K562 (cell line): ENCODE data around the gene RAVER2. TPM values are rescaled to one million over a fixed set of nuclear protein-coding genes. Genes with fewer than 3 reads are reported as not detected.

Experiments used
- ATAC-seq: fragments of 200-7000 bp; cut with Tn5 transposase; 3 replicates; pipeline ENCODE4 v1.9.1; 2020; ENCODE audit warnings: moderate library complexity
- BruUV-seq: library from RNA; stranded (reverse); fragments of 400-500 nt; replicated peaks from 2 replicates; lab custom pipeline; 2021; lab: Mats Ljungman, UMichigan
- CTCF ChIA-PET: fragments of 300-600 bp; formaldehyde crosslinking; extraction: SDS; loops from one replicate; lab custom pipeline; 2021; ENCODE audit warnings: low intra/inter-chr PET ratio; lab: Yijun Ruan, JAX
- POLR2A ChIA-PET: fragments of 300-600, 350-650 bp; sonication (Branson Sonifier 250); formaldehyde crosslinking; extraction: SDS; loops from one replicate; lab custom pipeline; 2021; ENCODE audit warnings: antibody characterized with exemption, inconsistent platforms; lab: Yijun Ruan, JAX
- DNase-seq, 4 experiments: peaks; one replicate each; pipeline versions ENCODE4 v3.0.0 to v3.0.0-alpha.2; 2011 to 2018; ENCODE audit warnings: low spot score in 3 of 4, mixed read lengths in 3 of 4; ENCODE audit errors: extremely low read depth in 1 of 4
- FAIRE-seq: peaks from 2 replicates; lab custom pipeline; 2011; peaks lifted over from hg19 to GRCh38; lab: Jason Lieb, UNC
- H2AFZ ChIP-seq: 2 replicates; pipeline ENCODE4 v1.6.0; 2011; ENCODE audit warnings: low read depth, low read length, control low read depth, inconsistent platforms
- H3K27ac ChIP-seq: fragments of 200-600 bp; 3 replicates; pipeline ENCODE4 v1.8.0; 2011; ENCODE audit warnings: low read depth, mild to moderate bottlenecking, control low read depth, inconsistent platforms, low read length, moderate library complexity, mixed read lengths; ENCODE audit errors: extremely low read depth
- H3K27me3 ChIP-seq, 2 experiments: fragments of 300-600 bp in 1 of 2; 2 replicates in 1 of 2; 3 replicates in 1 of 2; pipeline versions ENCODE4 v1.6.0 to v1.8.0; 2011; ENCODE audit warnings: inconsistent platforms in 2 of 2, low read length in 2 of 2, mild to moderate bottlenecking in 1 of 2, mixed read lengths in 1 of 2, moderate library complexity in 1 of 2; ENCODE audit not compliant: control insufficient read depth in 2 of 2, insufficient read depth in 2 of 2
- H3K36me3 ChIP-seq: fragments of 300-600 bp; 3 replicates; pipeline ENCODE4 v1.8.0; 2011; ENCODE audit warnings: mild to moderate bottlenecking, low read length, inconsistent platforms; ENCODE audit not compliant: control insufficient read depth, insufficient read depth
- H3K4me1 ChIP-seq, 2 experiments: fragments of 200-600 bp in 1 of 2; replicated peaks in 1 of 2; 2 replicates in 1 of 2; 3 replicates in 1 of 2; pipeline versions ENCODE4 v1.5.1 to v1.8.0; 2011; ENCODE audit warnings: inconsistent platforms in 2 of 2, low read length in 2 of 2, mild to moderate bottlenecking in 1 of 2, mixed read lengths in 1 of 2, moderate library complexity in 1 of 2; ENCODE audit not compliant: control insufficient read depth in 2 of 2, insufficient read depth in 2 of 2
- H3K4me2 ChIP-seq: 2 replicates; pipeline ENCODE4 v1.6.1; 2011; ENCODE audit warnings: low read length, control low read depth, inconsistent platforms, mixed read lengths; ENCODE audit not compliant: insufficient read depth
- H3K4me3 ChIP-seq: fragments of 200-600 bp; sonication (generic), shearing (Covaris generic); 2 replicates; pipeline ENCODE4 v1.5.1; 2016; ENCODE audit warnings: control low read depth, inconsistent platforms
- H3K79me2 ChIP-seq: fragments of 200-600 bp; 3 replicates; pipeline ENCODE4 v1.8.0; 2011; ENCODE audit warnings: low read length, inconsistent platforms; ENCODE audit not compliant: control insufficient read depth, insufficient read depth
- H3K9ac ChIP-seq, 2 experiments: 2 replicates each; pipeline versions ENCODE4 v1.6.0 to v1.6.1; 2011; ENCODE audit warnings: low read depth in 2 of 2, low read length in 2 of 2, control low read depth in 1 of 2, inconsistent platforms in 1 of 2, mild to moderate bottlenecking in 1 of 2, mixed read lengths in 1 of 2; ENCODE audit not compliant: insufficient read depth in 1 of 2
- H3K9me1 ChIP-seq: one replicate; pipeline ENCODE4 v1.6.0; 2011; ENCODE audit warnings: inconsistent platforms, mild to moderate bottlenecking, low read length, moderate library complexity; ENCODE audit not compliant: control insufficient read depth, insufficient read depth
- H3K9me3 ChIP-seq: replicated peaks from 2 replicates; pipeline ENCODE4 v1.5.1; 2011; ENCODE audit warnings: low read depth, low read length, inconsistent platforms; ENCODE audit not compliant: control insufficient read depth, insufficient read depth
- H4K20me1 ChIP-seq: replicated peaks from 2 replicates; pipeline ENCODE4 v1.6.1; 2011; ENCODE audit warnings: low read length, inconsistent platforms, mixed read lengths; ENCODE audit not compliant: control insufficient read depth, insufficient read depth
- E2F3 ChIP-seq: fragments of 250-450 bp; sonication (Bioruptor Pico); IDR thresholded peaks from 2 replicates; pipeline ENCODE4 v1.4.0; 2020; ENCODE audit warnings: mild to moderate bottlenecking
- FOXM1 ChIP-seq, 2 experiments: fragments of 450-650 bp in 1 of 2; sonication (generic) in 1 of 2; formaldehyde crosslinking in 1 of 2; IDR thresholded peaks; 2 replicates each; pipeline versions ENCODE4 v1.6.1 to v1.9.0; 2017 to 2022; ENCODE audit warnings: low read depth in 2 of 2, mild to moderate bottlenecking in 2 of 2, missing genetic modification reagents in 1 of 2, moderate library complexity in 1 of 2
- GATA2 ChIP-seq: sonication (generic); formaldehyde crosslinking; IDR thresholded peaks from 2 replicates; pipeline ENCODE4 v1.4.0; 2020; ENCODE audit warnings: mild to moderate bottlenecking, missing genetic modification reagents
- JUNB ChIP-seq: fragments of 450-650 bp; formaldehyde crosslinking; conservative IDR thresholded peaks from 2 replicates; pipeline ENCODE4 v1.4.0; 2020; ENCODE audit warnings: mild to moderate bottlenecking
- KLF13 ChIP-seq: fragments of 450-650 bp; IDR thresholded peaks from 2 replicates; pipeline ENCODE4 v1.6.1; 2016; ENCODE audit warnings: missing genetic modification characterization, low read depth, mild to moderate bottlenecking, missing compliant biosample characterization, moderate library complexity, borderline replicate concordance
- MED1 ChIP-seq: sonication (generic); formaldehyde crosslinking; IDR thresholded peaks from 2 replicates; pipeline ENCODE4 v1.8.1; 2023; ENCODE audit warnings: missing genetic modification reagents, borderline replicate concordance
- PURB ChIP-seq: sonication (generic); formaldehyde crosslinking; IDR thresholded peaks from 2 replicates; pipeline ENCODE4 v1.9.0; 2021; ENCODE audit warnings: low read depth, mild to moderate bottlenecking, missing genetic modification reagents
- RBM39 ChIP-seq: fragments of 200-400 bp; formaldehyde crosslinking; optimal IDR thresholded peaks from 2 replicates; pipeline ENCODE3; 2018; ENCODE audit warnings: low read depth, low read length
- TBL1XR1 ChIP-seq, 2 experiments: IDR thresholded peaks; 2 replicates each; pipeline ENCODE4 v1.6.1; 2012; ENCODE audit warnings: improper control_type of control experiment in 2 of 2, low read length in 2 of 2, mild to moderate bottlenecking in 1 of 2
- ZNF436 ChIP-seq: fragments of 250-450, 450-650 bp; sonication (Bioruptor Pico); formaldehyde crosslinking; IDR thresholded peaks from 2 replicates; pipeline ENCODE4 v1.7.0; 2020; ENCODE audit warnings: mild to moderate bottlenecking
- WGBS: fragments of 100-300 bp; shearing (Covaris generic); methylation state at CpG from one replicate; pipeline ENCODE4 v1.1.6; 2016; ENCODE audit warnings: low coverage, mixed read lengths; ENCODE audit not compliant: insufficient coverage; ENCODE audit errors: missing lambda C conversion rate; 5-methylcytosine and 5-hydroxymethylcytosine counted together
- in situ Hi-C: fragments of 300-500 bp; cut with MboI; formaldehyde crosslinking; loops from 4 replicates; pipeline ENCODE4 v1.15.0; 2018; ENCODE audit warnings: inconsistent platforms, mixed read lengths
- intact Hi-C: fragments of 100-400 bp; cut with micrococcal nuclease; formaldehyde crosslinking; loops from 2 replicates; pipeline ENCODE4 v1.14.2; 2022
- polyA plus RNA-seq, 8 experiments: library from polyadenylated mRNA; depleted of rRNA in 4 of 8; stranded (reverse) in 5 of 8; unstranded in 3 of 8; fragments of >200 nt; fragmentation: Nextera tagmentation in 2 of 8; fragmentation: Illumina TruSeq in 1 of 8; extraction: Ambion mirVana in 2 of 8; extraction: Trizol in 1 of 8; gene quantifications; 2 replicates each; pipeline versions ENCODE4 v1.2.1 to v1.2.3, GENCODE V29; 2011 to 2014; ENCODE audit warnings: inconsistent platforms in 1 of 8, missing spikeins in 1 of 8
- total RNA-seq, 7 experiments: library from RNA; depleted of rRNA in 6 of 7; stranded (reverse); fragments of >200 nt in 6 of 7; fragmentation: Illumina TruSeq in 2 of 7; extraction: Trizol in 2 of 7; gene quantifications; 2 replicates each; pipeline versions ENCODE4 v1.2.1 to v1.2.3, GENCODE V29; 2011 to 2021; ENCODE audit warnings: low replicate concordance in 1 of 7
- TF ChIP-seq, protein P1 (sequence below): fragments of 250-450 bp; sonication (Bioruptor Pico); IDR thresholded peaks from 2 replicates; pipeline ENCODE4 v1.5.0; 2021
- TF ChIP-seq, protein P2 (sequence below), 2 experiments: IDR thresholded peaks; 2 replicates each; pipeline ENCODE4 v1.6.1; 2011; ENCODE audit warnings: borderline replicate concordance in 1 of 2, control low read depth in 1 of 2, low read depth in 1 of 2, low read length in 1 of 2, mild to moderate bottlenecking in 1 of 2, mixed read lengths in 1 of 2, moderate library complexity in 1 of 2; ENCODE audit not compliant: insufficient read depth in 1 of 2, insufficient read length in 1 of 2, poor library complexity in 1 of 2, severe bottlenecking in 1 of 2; ENCODE audit errors: extremely low read depth in 1 of 2
- TF ChIP-seq, protein P3 (sequence below): sonication (generic); formaldehyde crosslinking; IDR thresholded peaks from 2 replicates; pipeline ENCODE4 v1.8.1; 2023; ENCODE audit warnings: mild to moderate bottlenecking, missing genetic modification reagents
- TF ChIP-seq, protein P4 (sequence below), 2 experiments: fragments of 450-650 bp; IDR thresholded peaks; 2 replicates each; pipeline ENCODE4 v1.6.1; 2016
- TF ChIP-seq, protein P5 (sequence below): sonication (generic); formaldehyde crosslinking; IDR thresholded peaks from 2 replicates; pipeline ENCODE4 v1.8.1; 2022; ENCODE audit warnings: missing genetic modification reagents

The RAVER2 gene
- total and polyA plus RNA-seq, 9 of the 15 experiments (the other 6 are each of a cell fraction or from before 2014, with no cell fraction given), result 1.8 to 6.1 (median 4.4) TPM

DNA sequence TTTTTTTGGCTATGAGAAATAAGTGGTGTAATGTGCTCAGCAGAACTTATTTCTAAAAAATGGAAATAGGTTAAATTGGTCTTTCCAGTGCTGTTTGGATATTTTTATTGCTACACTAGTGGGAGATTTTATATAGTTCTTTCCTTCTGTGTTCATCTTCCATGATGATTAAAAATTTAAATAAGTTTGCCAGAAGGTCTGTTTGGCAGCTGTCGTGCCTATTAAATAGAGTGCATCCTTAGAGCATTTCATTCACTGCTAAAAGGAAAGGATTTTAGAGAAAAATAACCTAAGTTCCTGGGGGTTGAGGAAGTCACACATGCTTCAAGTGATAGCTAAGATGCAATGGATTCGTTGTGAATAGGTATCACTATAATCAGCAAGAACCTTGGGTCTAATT lies 29.7 kb upstream of the RAVER2 start:
- DNase-seq (no peak), FAIRE-seq (no peak), ATAC-seq (no peak)
- Histone ChIP-seq H2AFZ (no peak overlapping the region), H4K20me1 (no peaks in the 10 kb centered on the region), H3K36me3 (no peaks in the 10 kb centered on the region), H3K79me2 (no peaks in the 10 kb centered on the region), H3K9me1 (no peaks in the 10 kb centered on the region), H3K27ac (no peak overlapping the region), H3K4me1 (no peaks in the 10 kb centered on the region), H3K4me3 (no peak overlapping the region), H3K9me3 (no peaks in the 10 kb centered on the region), H3K27me3 (peaks cover 0 to 7% of the 10 kb centered on the region in 2 experiments; a peak in 2 of 5 replicates), H3K9ac (no peak overlapping the region), H3K4me2 (no peak overlapping the region)
- in situ Hi-C loops (no loop called here), intact Hi-C loops (no loop called here)
- POLR2A ChIA-PET, result no interaction called here
- CTCF ChIA-PET, result no interaction called here
- BruUV-seq, result no TSS peak
- WGBS, result 0% methylated on average over 2 of the region's 2 CpGs
- TF ChIP-seq E2F3 (no peak), ZNF436 (CRISPR knock-in tag) (no peak), JUNB (CRISPR knock-in tag) (no peak), GATA2 (CRISPR knock-in tag) (no peak), RBM39 (no peak), KLF13 (tag) (no peak), TBL1XR1 (IDR thresholded peaks at IDR 0.05; ENCODE audit: low read length in 2 of 2) (no peak), MED1 (CRISPR knock-in tag) (no peak), FOXM1 (IDR thresholded peaks at IDR 0.05; ENCODE audit: low read depth) (no peak), FOXM1 (CRISPR knock-in tag; IDR thresholded peaks at IDR 0.05; ENCODE audit: low read depth) (no peak), PURB (no peak)
- TF ChIP-seq, protein P1, sequence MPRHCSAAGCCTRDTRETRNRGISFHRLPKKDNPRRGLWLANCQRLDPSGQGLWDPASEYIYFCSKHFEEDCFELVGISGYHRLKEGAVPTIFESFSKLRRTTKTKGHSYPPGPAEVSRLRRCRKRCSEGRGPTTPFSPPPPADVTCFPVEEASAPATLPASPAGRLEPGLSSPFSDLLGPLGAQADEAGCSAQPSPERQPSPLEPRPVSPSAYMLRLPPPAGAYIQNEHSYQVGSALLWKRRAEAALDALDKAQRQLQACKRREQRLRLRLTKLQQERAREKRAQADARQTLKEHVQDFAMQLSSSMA (CRISPR knock-in tag), result no peak
- TF ChIP-seq, protein P2, sequence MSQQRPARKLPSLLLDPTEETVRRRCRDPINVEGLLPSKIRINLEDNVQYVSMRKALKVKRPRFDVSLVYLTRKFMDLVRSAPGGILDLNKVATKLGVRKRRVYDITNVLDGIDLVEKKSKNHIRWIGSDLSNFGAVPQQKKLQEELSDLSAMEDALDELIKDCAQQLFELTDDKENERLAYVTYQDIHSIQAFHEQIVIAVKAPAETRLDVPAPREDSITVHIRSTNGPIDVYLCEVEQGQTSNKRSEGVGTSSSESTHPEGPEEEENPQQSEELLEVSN (IDR thresholded peaks at IDR 0.05; ENCODE audit: borderline replicate concordance in 1 of 2, extremely low read depth in 1 of 2, insufficient read depth in 1 of 2, insufficient read length in 1 of 2, low read depth in 1 of 2, low read length in 1 of 2, poor library complexity in 1 of 2, severe bottlenecking in 1 of 2), result no peak
- TF ChIP-seq, protein P3, sequence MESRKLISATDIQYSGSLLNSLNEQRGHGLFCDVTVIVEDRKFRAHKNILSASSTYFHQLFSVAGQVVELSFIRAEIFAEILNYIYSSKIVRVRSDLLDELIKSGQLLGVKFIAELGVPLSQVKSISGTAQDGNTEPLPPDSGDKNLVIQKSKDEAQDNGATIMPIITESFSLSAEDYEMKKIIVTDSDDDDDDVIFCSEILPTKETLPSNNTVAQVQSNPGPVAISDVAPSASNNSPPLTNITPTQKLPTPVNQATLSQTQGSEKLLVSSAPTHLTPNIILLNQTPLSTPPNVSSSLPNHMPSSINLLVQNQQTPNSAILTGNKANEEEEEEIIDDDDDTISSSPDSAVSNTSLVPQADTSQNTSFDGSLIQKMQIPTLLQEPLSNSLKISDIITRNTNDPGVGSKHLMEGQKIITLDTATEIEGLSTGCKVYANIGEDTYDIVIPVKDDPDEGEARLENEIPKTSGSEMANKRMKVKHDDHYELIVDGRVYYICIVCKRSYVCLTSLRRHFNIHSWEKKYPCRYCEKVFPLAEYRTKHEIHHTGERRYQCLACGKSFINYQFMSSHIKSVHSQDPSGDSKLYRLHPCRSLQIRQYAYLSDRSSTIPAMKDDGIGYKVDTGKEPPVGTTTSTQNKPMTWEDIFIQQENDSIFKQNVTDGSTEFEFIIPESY, result no peak
- TF ChIP-seq, protein P4, sequence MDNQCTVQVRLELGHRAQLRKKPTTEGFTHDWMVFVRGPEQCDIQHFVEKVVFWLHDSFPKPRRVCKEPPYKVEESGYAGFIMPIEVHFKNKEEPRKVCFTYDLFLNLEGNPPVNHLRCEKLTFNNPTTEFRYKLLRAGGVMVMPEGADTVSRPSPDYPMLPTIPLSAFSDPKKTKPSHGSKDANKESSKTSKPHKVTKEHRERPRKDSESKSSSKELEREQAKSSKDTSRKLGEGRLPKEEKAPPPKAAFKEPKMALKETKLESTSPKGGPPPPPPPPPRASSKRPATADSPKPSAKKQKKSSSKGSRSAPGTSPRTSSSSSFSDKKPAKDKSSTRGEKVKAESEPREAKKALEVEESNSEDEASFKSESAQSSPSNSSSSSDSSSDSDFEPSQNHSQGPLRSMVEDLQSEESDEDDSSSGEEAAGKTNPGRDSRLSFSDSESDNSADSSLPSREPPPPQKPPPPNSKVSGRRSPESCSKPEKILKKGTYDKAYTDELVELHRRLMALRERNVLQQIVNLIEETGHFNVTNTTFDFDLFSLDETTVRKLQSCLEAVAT (IDR thresholded peaks at IDR 0.05), result no peak
- TF ChIP-seq, protein P5, sequence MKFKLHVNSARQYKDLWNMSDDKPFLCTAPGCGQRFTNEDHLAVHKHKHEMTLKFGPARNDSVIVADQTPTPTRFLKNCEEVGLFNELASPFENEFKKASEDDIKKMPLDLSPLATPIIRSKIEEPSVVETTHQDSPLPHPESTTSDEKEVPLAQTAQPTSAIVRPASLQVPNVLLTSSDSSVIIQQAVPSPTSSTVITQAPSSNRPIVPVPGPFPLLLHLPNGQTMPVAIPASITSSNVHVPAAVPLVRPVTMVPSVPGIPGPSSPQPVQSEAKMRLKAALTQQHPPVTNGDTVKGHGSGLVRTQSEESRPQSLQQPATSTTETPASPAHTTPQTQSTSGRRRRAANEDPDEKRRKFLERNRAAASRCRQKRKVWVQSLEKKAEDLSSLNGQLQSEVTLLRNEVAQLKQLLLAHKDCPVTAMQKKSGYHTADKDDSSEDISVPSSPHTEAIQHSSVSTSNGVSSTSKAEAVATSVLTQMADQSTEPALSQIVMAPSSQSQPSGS (CRISPR knock-in tag), result no peak
